ENCODE results near the gene RPLP1. TPM values are rescaled to one million over a fixed set of nuclear protein-coding genes. Genes with fewer than 3 reads are reported as not detected.

The RPLP1 gene
- total and polyA plus RNA-seq, 9 of the 15 experiments (the other 6 are each of a cell fraction or from before 2014, with no cell fraction given), result 76.3 to 3,053 (median 847) TPM

- no TSS peak for BruUV-seq (replicated peaks)
- no peaks in the 10 kb centered on the region for H3K9me3 ChIP-seq (replicated peaks; ENCODE audit: control insufficient read depth, insufficient read depth, low read depth, low read length)
- no peaks in the 10 kb centered on the region for H3K9me1 ChIP-seq (ENCODE audit: control insufficient read depth, insufficient read depth, low read length)
- no peaks in the 10 kb centered on the region for H3K79me2 ChIP-seq (ENCODE audit: control insufficient read depth, insufficient read depth, low read length)
- ATAC-seq (no peak), DNase-seq (ENCODE audit: extremely low read depth in 1 of 4, low spot score in 3 of 4) (no peak), FAIRE-seq (no peak)
- POLR2A ChIA-PET, result interaction anchor here (0.6 to 0.8 kb wide), 3 partner anchors 14 to 139 kb away, joined by 3 to 4 read pairs (median 3); partner anchors contain the start of gene RPLP1
- no peak overlapping the region for H3K4me2 ChIP-seq (ENCODE audit: insufficient read depth, low read length)
- H3K27me3 ChIP-seq (ENCODE audit: control insufficient read depth in 2 of 2, insufficient read depth in 2 of 2, low read length in 2 of 2), result peaks cover 0 to 16% of the 10 kb centered on the region in 2 experiments; a peak in 3 of 5 replicates
- H4K20me1 ChIP-seq (replicated peaks; ENCODE audit: control insufficient read depth, insufficient read depth, low read length), result no peaks in the 10 kb centered on the region
- in situ Hi-C loops (cut with MboI), result no loop called here
- H3K4me3 ChIP-seq, result no peak overlapping the region
- CTCF ChIA-PET (ENCODE audit: low intra/inter-chr PET ratio), result no interaction called here
- H3K9ac ChIP-seq (ENCODE audit: insufficient read depth in 1 of 2, low read depth in 2 of 2, low read length in 2 of 2), result no peak overlapping the region
- WGBS (ENCODE audit: insufficient coverage, low coverage, missing lambda C conversion rate), result 2% methylated on average over 6 of the region's 6 CpGs
- no peak overlapping the region for H3K27ac ChIP-seq (ENCODE audit: extremely low read depth, low read depth, low read length)
- no peak overlapping the region for H2AFZ ChIP-seq (ENCODE audit: low read depth, low read length)
- intact Hi-C loops (cut with micrococcal nuclease), result no loop called here
- no peaks in the 10 kb centered on the region for H3K36me3 ChIP-seq (ENCODE audit: control insufficient read depth, insufficient read depth, low read length)
- no peaks in the 10 kb centered on the region for H3K4me1 ChIP-seq (replicated peaks in 1 of 2; ENCODE audit: control insufficient read depth in 2 of 2, insufficient read depth in 2 of 2, low read length in 2 of 2)
- TF ChIP-seq ZNF217 (CRISPR knock-in tag; IDR thresholded peaks at IDR 0.05) (no peak), ETS2 (tag; IDR thresholded peaks at IDR 0.05; ENCODE audit: borderline replicate concordance, poor library complexity, severe bottlenecking) (no peak), EP300 (IDR thresholded peaks at IDR 0.05; ENCODE audit: low read length) (no peak), PHB2 (IDR thresholded peaks at IDR 0.05; ENCODE audit: low read depth) (no peak), THAP7 (CRISPR knock-in tag; IDR thresholded peaks at IDR 0.05) (no peak), STAT5B (CRISPR knock-in tag; IDR thresholded peaks at IDR 0.05) (no peak), COPS2 (conservative IDR thresholded peaks at IDR 0.05) (no peak), DEAF1 (CRISPR knock-in tag; IDR thresholded peaks at IDR 0.05) (no peak), SNIP1 (IDR thresholded peaks at IDR 0.05; ENCODE audit: low read depth) (no peak), BMI1 (IDR thresholded peaks at IDR 0.05; ENCODE audit: low read length) (no peak), CBFA2T3 (IDR thresholded peaks at IDR 0.05) (no peak), ZNF609 (CRISPR knock-in tag; IDR thresholded peaks at IDR 0.05; ENCODE audit: borderline replicate concordance) (no peak), RAD21 (CRISPR knock-in tag; conservative IDR thresholded peaks at IDR 0.05 in 1 of 2, IDR thresholded peaks at IDR 0.05 in 1 of 2) (no peak), ETV5 (CRISPR knock-in tag; IDR thresholded peaks at IDR 0.05; ENCODE audit: low read depth) (no peak), KLF10 (CRISPR knock-in tag; IDR thresholded peaks at IDR 0.05) (no peak), ESRRB (CRISPR knock-in tag; IDR thresholded peaks at IDR 0.05; ENCODE audit: borderline replicate concordance) (no peak), RUNX1 (IDR thresholded peaks at IDR 0.05; ENCODE audit: low read depth) (no peak)
Observed at GRCh38 chr15:69484837-69485236, 32.2 kb downstream of the RPLP1 start.

Data from K562 (cell line).